ENCODE results near the gene ZSWIM6. TPM values are rescaled to one million over a fixed set of nuclear protein-coding genes. Genes with fewer than 3 reads are reported as not detected.

ZSWIM6 gene
- total RNA-seq, 4 donors from 2014 or later, result 13.3 to 19.4 (median 16.0) TPM

DNA sequence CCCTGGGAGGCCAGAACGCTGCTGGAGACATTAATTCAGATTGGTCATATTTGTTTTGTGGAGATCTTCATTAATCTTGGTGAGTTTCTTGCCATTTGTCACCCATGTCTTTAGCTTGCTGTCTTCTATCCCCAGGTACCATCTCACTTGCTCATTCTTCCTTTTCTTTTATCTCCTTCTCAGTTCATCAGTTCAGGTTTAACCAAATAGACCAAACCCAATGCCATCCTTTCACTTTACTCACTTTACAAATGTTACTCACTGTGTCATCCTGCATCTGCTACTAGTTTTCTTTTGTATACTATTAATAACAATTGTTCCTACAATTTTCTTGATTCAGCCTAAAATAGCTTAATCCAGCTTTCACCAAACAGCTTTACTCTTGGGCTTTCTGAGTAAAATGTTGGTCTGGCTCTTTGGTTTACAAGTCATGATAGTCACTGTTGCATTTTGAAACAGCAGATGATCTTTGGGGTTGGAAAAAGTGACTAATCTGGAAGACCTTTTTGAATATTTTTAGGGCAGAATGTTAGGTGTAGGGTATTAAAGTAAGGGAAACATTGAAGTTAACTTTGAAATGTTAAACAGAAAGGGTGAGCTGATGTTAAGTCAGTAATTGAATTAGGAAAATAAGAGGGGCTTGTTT lies 246.9 kb downstream of the ZSWIM6 start:
- no peaks in the 10 kb centered on the region for H3K9me3 ChIP-seq
- H3K4me3 ChIP-seq, result no peak overlapping the region
- no peak for TF ChIP-seq POLR2A (IDR thresholded peaks at IDR 0.05)
- TF ChIP-seq, protein P1, sequence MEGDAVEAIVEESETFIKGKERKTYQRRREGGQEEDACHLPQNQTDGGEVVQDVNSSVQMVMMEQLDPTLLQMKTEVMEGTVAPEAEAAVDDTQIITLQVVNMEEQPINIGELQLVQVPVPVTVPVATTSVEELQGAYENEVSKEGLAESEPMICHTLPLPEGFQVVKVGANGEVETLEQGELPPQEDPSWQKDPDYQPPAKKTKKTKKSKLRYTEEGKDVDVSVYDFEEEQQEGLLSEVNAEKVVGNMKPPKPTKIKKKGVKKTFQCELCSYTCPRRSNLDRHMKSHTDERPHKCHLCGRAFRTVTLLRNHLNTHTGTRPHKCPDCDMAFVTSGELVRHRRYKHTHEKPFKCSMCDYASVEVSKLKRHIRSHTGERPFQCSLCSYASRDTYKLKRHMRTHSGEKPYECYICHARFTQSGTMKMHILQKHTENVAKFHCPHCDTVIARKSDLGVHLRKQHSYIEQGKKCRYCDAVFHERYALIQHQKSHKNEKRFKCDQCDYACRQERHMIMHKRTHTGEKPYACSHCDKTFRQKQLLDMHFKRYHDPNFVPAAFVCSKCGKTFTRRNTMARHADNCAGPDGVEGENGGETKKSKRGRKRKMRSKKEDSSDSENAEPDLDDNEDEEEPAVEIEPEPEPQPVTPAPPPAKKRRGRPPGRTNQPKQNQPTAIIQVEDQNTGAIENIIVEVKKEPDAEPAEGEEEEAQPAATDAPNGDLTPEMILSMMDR (IDR thresholded peaks at IDR 0.05), result no peak
- H3K27ac ChIP-seq, result no peak overlapping the region
- no peaks in the 10 kb centered on the region for H3K36me3 ChIP-seq
- H3K27me3 ChIP-seq, result no peaks in the 10 kb centered on the region
- no peaks in the 10 kb centered on the region for H3K4me1 ChIP-seq
- DNase-seq, result no peak

GRCh38 chr5:61582205-61582820 lies 250.3 kb downstream of the ZSWIM6 start:
- no peak overlapping the region for H3K4me3 ChIP-seq
- DNase-seq, result no peak
- no peaks in the 10 kb centered on the region for H3K36me3 ChIP-seq
- no peaks in the 10 kb centered on the region for H3K27me3 ChIP-seq
- TF ChIP-seq, protein P1 (IDR thresholded peaks at IDR 0.05), result no peak
- TF ChIP-seq POLR2A (IDR thresholded peaks at IDR 0.05), result no peak
- H3K27ac ChIP-seq, result no peak overlapping the region
- H3K4me1 ChIP-seq, result no peaks in the 10 kb centered on the region
- no peaks in the 10 kb centered on the region for H3K9me3 ChIP-seq

DNA sequence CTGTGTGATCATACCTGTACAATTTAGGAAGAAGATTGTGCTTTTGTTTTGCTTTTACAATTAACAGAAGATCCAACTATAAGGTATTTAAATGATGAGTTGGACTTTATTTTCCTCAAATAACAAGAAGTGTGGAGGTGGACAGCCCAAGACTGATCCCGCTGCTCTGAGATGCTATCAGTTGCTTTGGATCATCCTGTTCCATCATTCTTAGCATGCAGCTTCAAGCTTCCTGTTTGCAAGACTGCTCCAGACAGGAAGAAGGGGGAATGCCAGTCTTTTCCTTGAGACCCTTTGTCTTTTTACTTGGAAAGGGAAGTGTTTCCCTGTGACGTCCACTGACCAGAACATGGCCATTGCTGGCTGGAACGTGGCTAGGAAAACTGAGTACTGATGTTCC lies 250.8 kb downstream of the ZSWIM6 start:
- no peak for TF ChIP-seq POLR2A (IDR thresholded peaks at IDR 0.05)
- TF ChIP-seq, protein P1 (IDR thresholded peaks at IDR 0.05), result no peak
- Histone ChIP-seq H3K4me3 (no peak overlapping the region), H3K36me3 (no peaks in the 10 kb centered on the region), H3K4me1 (no peaks in the 10 kb centered on the region), H3K27ac (no peak overlapping the region), H3K27me3 (no peaks in the 10 kb centered on the region), H3K9me3 (no peaks in the 10 kb centered on the region)
- no peak for DNase-seq

DNA sequence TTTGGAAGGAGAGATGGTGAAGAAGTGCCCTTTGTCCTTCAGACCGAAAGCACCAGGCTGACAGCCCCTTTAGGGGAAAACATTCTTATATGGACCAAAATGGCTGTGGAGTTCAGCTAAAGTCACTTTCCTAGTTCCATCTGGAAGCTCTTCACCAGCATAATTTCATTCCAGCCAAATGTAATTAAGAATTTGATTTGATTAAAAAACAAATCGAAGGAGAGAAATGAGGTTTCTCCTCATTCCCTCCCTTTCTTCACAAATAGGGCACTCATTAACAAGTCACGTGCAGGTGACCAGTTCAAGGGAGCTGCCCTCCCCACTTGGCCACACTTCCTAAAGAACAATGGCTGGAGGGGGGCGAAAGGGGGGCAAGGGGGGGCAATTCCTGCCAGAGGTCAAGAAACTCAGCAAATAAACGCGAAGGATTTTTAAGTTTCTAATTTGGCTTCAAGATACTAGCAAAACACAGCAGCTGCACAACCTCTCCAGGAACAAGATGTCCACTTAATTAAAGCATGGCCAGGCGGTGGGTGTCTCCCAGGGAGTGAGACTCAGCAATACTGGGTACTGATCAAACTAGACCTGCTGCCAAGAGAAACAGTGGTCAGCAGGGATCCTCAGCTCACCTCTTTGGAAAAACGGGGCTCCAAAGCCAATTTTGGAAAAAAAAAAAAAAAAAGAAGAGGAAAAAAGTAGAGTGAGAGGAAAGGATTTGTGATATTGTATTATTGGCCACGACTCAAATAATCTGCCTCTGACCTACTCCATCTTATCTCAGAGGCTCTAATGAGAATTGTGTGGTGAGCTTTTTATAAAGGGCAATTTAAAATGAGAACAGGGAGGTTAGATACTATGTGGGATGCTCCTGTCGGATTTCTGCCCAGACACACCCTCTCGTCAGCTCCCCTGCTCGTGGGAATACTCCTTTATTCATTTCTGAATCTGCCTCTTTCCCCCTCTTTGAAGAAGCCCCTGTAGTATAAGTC lies 254.3 kb downstream of the ZSWIM6 start:
- no peak overlapping the region for H3K4me3 ChIP-seq
- TF ChIP-seq, protein P1 (IDR thresholded peaks at IDR 0.05), result no peak
- no peak for TF ChIP-seq POLR2A (IDR thresholded peaks at IDR 0.05)
- H3K4me1 ChIP-seq, result no peaks in the 10 kb centered on the region
- no peak for DNase-seq
- H3K27ac ChIP-seq, result no peak overlapping the region
- no peaks in the 10 kb centered on the region for H3K27me3 ChIP-seq
- no peaks in the 10 kb centered on the region for H3K36me3 ChIP-seq
- H3K9me3 ChIP-seq, result no peaks in the 10 kb centered on the region

DNA sequence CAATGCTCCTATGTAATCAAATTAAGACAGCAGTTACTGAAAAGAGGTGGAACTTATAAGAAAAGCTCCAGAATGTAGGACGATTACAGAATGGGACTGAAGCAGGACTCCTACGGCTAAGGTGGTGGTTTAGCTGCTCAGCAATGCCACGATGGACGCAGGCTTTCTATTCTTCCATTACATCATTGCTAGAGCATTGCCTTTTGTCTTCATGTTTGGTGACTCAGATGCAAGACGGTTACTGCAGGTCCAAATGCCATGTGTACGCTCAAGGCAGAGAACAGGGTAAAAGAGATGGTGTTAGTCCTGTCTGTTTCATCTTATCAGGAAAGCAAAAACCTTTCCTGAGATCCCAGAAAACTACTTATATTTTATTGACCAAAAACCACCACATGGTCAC lies 255.1 kb downstream of the ZSWIM6 start:
- DNase-seq, result no peak
- H3K9me3 ChIP-seq, result no peaks in the 10 kb centered on the region
- H3K27ac ChIP-seq, result no peak overlapping the region
- H3K4me1 ChIP-seq, result no peaks in the 10 kb centered on the region
- H3K4me3 ChIP-seq, result no peak overlapping the region
- H3K36me3 ChIP-seq, result no peaks in the 10 kb centered on the region
- no peak for TF ChIP-seq POLR2A (IDR thresholded peaks at IDR 0.05)
- TF ChIP-seq, protein P1 (IDR thresholded peaks at IDR 0.05), result no peak
- H3K27me3 ChIP-seq, result no peaks in the 10 kb centered on the region

Data from Peyer's patch (tissue), 4 donors.